ENCODE results near the gene COL17A1. TPM values are rescaled to one million over a fixed set of nuclear protein-coding genes. Genes with fewer than 3 reads are reported as not detected.

COL17A1 gene
- total RNA-seq, 4 donors from 2014 or later: 0.17 to 0.29 (median 0.26) TPM; not detected in 1

DNA sequence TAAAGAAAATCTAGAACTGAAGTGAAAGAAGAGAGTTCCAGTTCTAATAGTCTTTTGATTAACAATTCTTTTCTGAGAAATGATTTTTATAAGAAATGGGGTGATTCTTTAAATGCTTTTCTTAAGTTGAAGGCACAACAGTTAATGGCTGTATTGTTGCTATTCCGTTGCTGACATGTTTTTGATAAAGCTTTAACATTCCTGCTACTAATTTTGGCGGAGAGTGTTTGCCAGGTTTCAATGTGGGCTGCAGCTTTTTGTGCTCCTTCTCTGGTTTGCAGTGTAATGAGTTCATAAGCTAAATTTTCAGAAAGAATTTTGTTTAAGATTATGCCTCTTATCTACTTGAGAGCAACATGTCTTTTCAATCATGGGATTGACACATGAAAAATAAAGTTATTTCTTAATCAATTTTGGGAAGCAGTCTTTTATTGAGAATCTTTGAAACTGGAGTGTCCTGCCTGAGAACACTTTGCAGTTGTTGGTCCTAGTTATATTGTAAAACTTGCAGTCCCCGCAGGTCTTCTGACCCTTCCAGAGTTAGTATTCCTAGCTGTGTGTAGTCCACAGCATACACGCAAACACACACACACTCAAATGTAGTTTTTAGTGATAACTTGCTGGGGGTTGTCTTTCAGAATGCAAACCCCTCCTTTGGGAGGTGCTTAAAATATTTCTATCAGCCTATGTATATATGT is 56.7 kb downstream of the COL17A1 start:
- Histone ChIP-seq H3K4me3 (no peak overlapping the region), H3K27me3 (no peaks in the 10 kb centered on the region), H3K27ac (replicated peaks in 1 of 4) (no peak overlapping the region), H3K36me3 (peaks cover 16 to 73% (median 55%) of the 10 kb centered on the region in 4 donors), H3K4me1 (peaks cover 0 to 10% (median 4%) of the 10 kb centered on the region in 4 donors), H3K9me3 (no peaks in the 10 kb centered on the region)
- TF ChIP-seq EP300 (IDR thresholded peaks at IDR 0.05) (no peak), POLR2AphosphoS5 (IDR thresholded peaks at IDR 0.05) (no peak), POLR2A (IDR thresholded peaks at IDR 0.05; ENCODE audit: low read depth) (no peak)
- TF ChIP-seq, protein P1, sequence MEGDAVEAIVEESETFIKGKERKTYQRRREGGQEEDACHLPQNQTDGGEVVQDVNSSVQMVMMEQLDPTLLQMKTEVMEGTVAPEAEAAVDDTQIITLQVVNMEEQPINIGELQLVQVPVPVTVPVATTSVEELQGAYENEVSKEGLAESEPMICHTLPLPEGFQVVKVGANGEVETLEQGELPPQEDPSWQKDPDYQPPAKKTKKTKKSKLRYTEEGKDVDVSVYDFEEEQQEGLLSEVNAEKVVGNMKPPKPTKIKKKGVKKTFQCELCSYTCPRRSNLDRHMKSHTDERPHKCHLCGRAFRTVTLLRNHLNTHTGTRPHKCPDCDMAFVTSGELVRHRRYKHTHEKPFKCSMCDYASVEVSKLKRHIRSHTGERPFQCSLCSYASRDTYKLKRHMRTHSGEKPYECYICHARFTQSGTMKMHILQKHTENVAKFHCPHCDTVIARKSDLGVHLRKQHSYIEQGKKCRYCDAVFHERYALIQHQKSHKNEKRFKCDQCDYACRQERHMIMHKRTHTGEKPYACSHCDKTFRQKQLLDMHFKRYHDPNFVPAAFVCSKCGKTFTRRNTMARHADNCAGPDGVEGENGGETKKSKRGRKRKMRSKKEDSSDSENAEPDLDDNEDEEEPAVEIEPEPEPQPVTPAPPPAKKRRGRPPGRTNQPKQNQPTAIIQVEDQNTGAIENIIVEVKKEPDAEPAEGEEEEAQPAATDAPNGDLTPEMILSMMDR (IDR thresholded peaks at IDR 0.05): no peak
- WGBS: 85% methylated on average over 4 of the region's 4 CpGs
- DNase-seq (ENCODE audit: extremely low spot score): no peak
- intact Hi-C loops (cut with DNase I): no loop called here

DNA sequence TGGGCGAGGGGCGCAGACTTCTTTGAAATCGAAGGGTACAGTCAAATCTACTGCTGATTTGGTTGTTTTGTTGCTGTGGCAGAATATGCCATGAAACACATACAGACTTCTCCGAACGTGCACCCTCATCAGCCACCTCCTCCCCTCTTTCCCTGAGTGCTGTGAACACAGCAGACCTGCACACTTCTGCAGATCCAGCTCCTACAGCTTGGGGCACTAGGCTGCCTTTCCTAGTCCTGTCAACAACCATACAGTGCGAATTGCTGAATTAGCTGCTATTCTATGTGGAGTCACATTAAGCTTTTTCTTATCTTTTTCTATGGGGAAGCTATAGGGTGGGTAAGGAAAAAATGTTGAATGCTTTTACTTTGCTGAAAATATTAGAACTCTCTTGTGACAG is 57.5 kb downstream of the COL17A1 start:
- H3K9me3 ChIP-seq: no peaks in the 10 kb centered on the region
- TF ChIP-seq POLR2AphosphoS5 (IDR thresholded peaks at IDR 0.05): no peak
- TF ChIP-seq, protein P1 (IDR thresholded peaks at IDR 0.05): peak in 1 of 3 experiments; percentile 36
- H3K36me3 ChIP-seq: peaks cover 25 to 76% (median 54%) of the 10 kb centered on the region in 4 donors
- peaks cover 0 to 10% (median 4%) of the 10 kb centered on the region in 4 donors for H3K4me1 ChIP-seq
- H3K27ac ChIP-seq (replicated peaks in 1 of 4): no peak overlapping the region
- no peak for DNase-seq (ENCODE audit: extremely low spot score)
- 74% methylated on average over 6 of the region's 6 CpGs for WGBS
- no peak overlapping the region for H3K4me3 ChIP-seq
- H3K27me3 ChIP-seq: no peaks in the 10 kb centered on the region
- intact Hi-C loops (cut with DNase I): no loop called here

DNA sequence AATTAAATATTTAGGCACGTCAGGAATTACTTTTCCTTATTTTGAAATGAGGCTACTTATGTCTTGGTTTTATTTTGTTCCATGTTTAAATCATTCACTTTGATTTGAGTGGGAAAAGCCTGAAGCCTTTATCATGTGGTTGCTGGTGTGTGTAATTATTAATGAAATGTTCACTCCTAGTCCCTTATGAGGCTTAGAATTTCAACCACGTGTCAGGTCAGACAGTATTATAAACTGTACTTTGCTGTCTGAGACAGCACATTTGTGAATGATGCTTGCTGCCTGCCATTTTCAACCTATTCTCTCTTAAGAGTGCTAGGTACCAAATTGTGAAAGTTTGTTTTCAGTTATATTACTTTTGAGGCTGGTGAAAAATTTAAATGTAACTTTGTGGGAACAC is 58.9 kb downstream of the COL17A1 start:
- intact Hi-C loops (cut with DNase I): no loop called here
- no peak overlapping the region for H3K27ac ChIP-seq (replicated peaks in 1 of 4)
- TF ChIP-seq EP300 (IDR thresholded peaks at IDR 0.05): no peak
- no peak for TF ChIP-seq POLR2AphosphoS5 (IDR thresholded peaks at IDR 0.05)
- TF ChIP-seq POLR2A (IDR thresholded peaks at IDR 0.05; ENCODE audit: low read depth): no peak
- TF ChIP-seq, protein P1 (IDR thresholded peaks at IDR 0.05): no peak
- H3K4me1 ChIP-seq: peaks cover 0 to 10% (median 4%) of the 10 kb centered on the region in 4 donors
- H3K4me3 ChIP-seq: no peak overlapping the region
- no peak for DNase-seq (ENCODE audit: extremely low spot score)
- H3K36me3 ChIP-seq: peaks cover 39 to 79% (median 57%) of the 10 kb centered on the region in 4 donors
- no peaks in the 10 kb centered on the region for H3K9me3 ChIP-seq
- WGBS: 47% methylated on average over 2 of the region's 2 CpGs
- no peaks in the 10 kb centered on the region for H3K27me3 ChIP-seq

DNA sequence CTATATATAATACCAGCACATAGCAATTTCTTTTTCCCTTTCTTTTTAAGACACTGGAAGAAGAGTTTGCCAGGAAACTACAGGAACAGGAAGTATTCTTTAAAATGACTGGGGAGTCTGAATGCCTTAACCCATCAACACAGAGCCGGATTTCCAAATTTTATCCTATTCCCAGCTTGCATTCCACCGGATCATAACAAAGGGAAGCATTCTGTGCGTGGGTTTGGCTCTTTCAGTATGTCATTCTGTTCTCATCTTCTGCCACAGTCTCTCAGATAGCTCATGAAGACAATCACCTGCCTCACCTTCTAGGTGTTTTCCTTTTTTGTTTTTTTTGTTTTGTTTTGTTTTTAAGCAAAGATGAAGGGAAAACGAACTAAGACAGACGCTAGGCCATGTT is 60.2 kb downstream of the COL17A1 start:
- peaks cover 0 to 10% (median 4%) of the 10 kb centered on the region in 4 donors for H3K4me1 ChIP-seq
- peaks cover 50 to 91% (median 67%) of the 10 kb centered on the region in 4 donors for H3K36me3 ChIP-seq
- WGBS: 61% methylated on average over 5 of the region's 5 CpGs
- H3K27me3 ChIP-seq: no peaks in the 10 kb centered on the region
- H3K9me3 ChIP-seq: no peaks in the 10 kb centered on the region
- no peak overlapping the region for H3K4me3 ChIP-seq
- H3K27ac ChIP-seq (replicated peaks in 1 of 4): no peak overlapping the region
- no peak for TF ChIP-seq POLR2AphosphoS5 (IDR thresholded peaks at IDR 0.05)
- TF ChIP-seq, protein P1 (IDR thresholded peaks at IDR 0.05): no peak
- intact Hi-C loops (cut with DNase I): no loop called here
- DNase-seq (ENCODE audit: extremely low spot score): no peak

DNA sequence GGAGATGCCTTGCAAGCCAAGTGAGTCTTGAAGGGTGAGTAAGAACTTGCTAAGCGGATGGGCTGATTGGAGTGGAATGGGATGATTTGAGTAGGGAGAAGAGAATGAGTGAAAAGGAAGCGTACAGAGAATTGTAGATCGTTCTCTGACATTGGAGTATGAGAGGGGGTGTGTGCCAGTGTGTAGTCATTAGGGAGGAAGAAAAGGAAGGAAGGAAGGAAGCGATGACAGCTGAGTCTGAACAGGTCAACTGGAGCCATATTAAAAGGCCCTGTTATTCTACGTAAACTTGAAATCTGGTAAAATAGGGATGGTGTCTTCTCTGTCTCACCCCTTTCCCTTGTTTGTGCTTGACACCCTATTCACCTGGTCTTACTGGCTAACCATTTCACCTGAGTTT is 63.7 kb downstream of the COL17A1 start:
- TF ChIP-seq, protein P1 (IDR thresholded peaks at IDR 0.05): no peak
- TF ChIP-seq EP300 (IDR thresholded peaks at IDR 0.05): no peak
- TF ChIP-seq POLR2A (IDR thresholded peaks at IDR 0.05; ENCODE audit: low read depth): no peak
- TF ChIP-seq POLR2AphosphoS5 (IDR thresholded peaks at IDR 0.05): no peak
- Histone ChIP-seq H3K36me3 (peaks cover 61 to 85% (median 76%) of the 10 kb centered on the region in 4 donors), H3K9me3 (no peaks in the 10 kb centered on the region), H3K4me3 (no peak overlapping the region), H3K27ac (replicated peaks in 1 of 4) (no peak overlapping the region), H3K4me1 (peaks cover 0 to 10% (median 4%) of the 10 kb centered on the region in 4 donors), H3K27me3 (no peaks in the 10 kb centered on the region)
- WGBS: 90% methylated on average over 5 of the region's 5 CpGs
- intact Hi-C loops (cut with DNase I): no loop called here
- no peak for DNase-seq (ENCODE audit: extremely low spot score)

Measured in esophagus muscularis mucosa (tissue), 4 donors.